Measurements from ENCODE around the gene TCHP. TPM values are rescaled to one million over a fixed set of nuclear protein-coding genes. Genes with fewer than 3 reads are reported as not detected.

TCHP gene
- total RNA-seq, 1 donor from 2014 or later: 9.2 TPM

DNA sequence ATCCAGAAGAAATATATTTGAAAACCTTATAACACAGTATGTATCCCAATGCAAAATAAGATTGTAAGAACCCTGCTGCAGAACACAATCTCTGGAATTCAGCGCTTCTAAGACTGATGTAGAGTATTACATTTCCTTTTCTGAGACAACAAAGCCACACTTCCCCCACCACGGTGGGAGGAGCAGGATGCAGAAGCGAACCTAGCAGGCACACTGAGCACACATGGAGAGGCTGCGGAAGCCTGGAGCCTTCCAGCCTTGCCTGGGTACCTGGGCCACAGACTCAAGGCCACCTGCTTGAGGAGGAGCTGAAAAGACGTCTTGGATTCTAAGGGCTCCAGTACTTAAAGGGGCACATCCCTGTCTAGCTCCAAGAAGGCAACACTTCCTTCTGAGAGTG lies 46.4 kb downstream of the TCHP start:
- FAIRE-seq: no peak
- Histone ChIP-seq H3K27me3 (ENCODE audit: control insufficient read depth, insufficient read depth, low read length) (no peaks in the 10 kb centered on the region), H3K36me3 (ENCODE audit: control insufficient read depth, insufficient read depth, low read length) (peaks cover 4% of the 10 kb centered on the region), H3K4me3 (ENCODE audit: low read depth, low read length) (no peak overlapping the region)
- no peak for TF ChIP-seq CTCF (IDR thresholded peaks at IDR 0.05; ENCODE audit: insufficient read depth, low read length, severe bottlenecking)
- DNase-seq (ENCODE audit: low read depth): peak; percentile 18

DNA sequence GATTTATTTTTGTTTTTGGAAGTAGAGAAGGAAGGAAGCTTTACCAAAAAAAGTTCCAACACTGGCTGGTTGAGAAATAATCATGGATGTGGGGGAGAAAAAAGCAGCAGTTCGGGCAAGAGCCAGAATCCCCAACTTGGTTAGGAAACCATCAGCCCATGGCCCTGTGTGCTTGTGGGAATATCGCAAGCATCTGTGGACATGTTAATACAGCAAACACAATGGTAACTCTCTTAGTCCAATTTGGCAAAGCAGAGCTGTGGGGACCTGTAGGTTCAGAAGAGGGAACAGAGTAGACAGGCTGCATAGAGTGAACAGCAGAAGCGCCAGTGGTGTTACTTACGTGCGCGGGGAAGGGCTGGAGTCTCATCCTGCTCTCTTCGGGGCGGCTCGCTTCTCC lies 46.8 kb downstream of the TCHP start:
- Histone ChIP-seq H3K27me3 (ENCODE audit: control insufficient read depth, insufficient read depth, low read length) (no peaks in the 10 kb centered on the region), H3K4me3 (ENCODE audit: low read depth, low read length) (no peak overlapping the region), H3K36me3 (ENCODE audit: control insufficient read depth, insufficient read depth, low read length) (peaks cover 7% of the 10 kb centered on the region)
- no peak for DNase-seq (ENCODE audit: low read depth)
- FAIRE-seq: no peak
- TF ChIP-seq CTCF (IDR thresholded peaks at IDR 0.05; ENCODE audit: insufficient read depth, low read length, severe bottlenecking): no peak

DNA sequence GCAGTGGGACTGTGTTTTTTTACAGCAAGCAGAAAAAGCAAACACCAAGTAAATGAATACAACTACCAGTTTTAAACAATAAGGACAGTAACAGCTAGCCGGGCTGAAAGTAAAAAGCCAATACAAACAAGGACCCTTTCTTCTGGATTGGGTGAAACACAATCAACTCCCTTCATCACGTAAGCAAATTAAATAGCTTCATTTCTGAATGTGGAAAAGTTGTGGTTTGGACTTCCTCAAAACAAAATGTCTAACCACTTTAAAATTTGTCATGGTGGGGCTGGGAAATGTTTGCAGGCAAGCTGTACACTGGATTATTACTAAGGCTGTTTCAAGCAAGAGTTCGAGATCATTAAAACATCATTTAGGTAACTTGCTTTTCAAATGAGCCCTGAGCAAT lies 47.4 kb downstream of the TCHP start:
- FAIRE-seq: no peak
- Histone ChIP-seq H3K4me3 (ENCODE audit: low read depth, low read length) (no peak overlapping the region), H3K36me3 (ENCODE audit: control insufficient read depth, insufficient read depth, low read length) (peaks cover 7% of the 10 kb centered on the region), H3K27me3 (ENCODE audit: control insufficient read depth, insufficient read depth, low read length) (no peaks in the 10 kb centered on the region)
- no peak for TF ChIP-seq CTCF (IDR thresholded peaks at IDR 0.05; ENCODE audit: insufficient read depth, low read length, severe bottlenecking)
- DNase-seq (ENCODE audit: low read depth): no peak

DNA sequence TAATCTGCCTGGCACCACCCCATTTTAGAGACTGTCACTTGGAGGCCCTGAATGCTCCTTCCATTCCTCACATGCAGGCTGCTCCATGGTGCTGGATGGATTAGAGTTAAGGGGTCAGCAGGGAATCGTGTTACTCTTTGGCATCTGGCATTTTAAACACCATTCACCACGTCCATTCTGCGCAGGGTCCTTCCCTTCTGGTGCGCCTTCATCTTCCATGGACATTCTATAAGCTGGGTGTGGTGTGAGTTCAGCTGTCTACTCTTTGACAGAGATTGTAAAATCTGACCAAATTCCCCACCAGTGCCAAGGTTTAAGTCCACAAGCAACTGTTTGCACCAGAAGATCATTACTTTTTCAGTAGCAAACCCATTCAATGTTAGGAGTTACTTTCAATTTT lies 48.3 kb downstream of the TCHP start:
- Histone ChIP-seq H3K36me3 (ENCODE audit: control insufficient read depth, insufficient read depth, low read length) (peaks cover 12% of the 10 kb centered on the region), H3K4me3 (ENCODE audit: low read depth, low read length) (no peak overlapping the region), H3K27me3 (ENCODE audit: control insufficient read depth, insufficient read depth, low read length) (no peaks in the 10 kb centered on the region)
- TF ChIP-seq CTCF (IDR thresholded peaks at IDR 0.05; ENCODE audit: insufficient read depth, low read length, severe bottlenecking): no peak
- DNase-seq (ENCODE audit: low read depth) (no peak), FAIRE-seq (no peak)

- DNase-seq (ENCODE audit: low read depth): no peak
These were observed 49.0 kb downstream of the TCHP start for GRCh38 chr12:109949089-109949488.

More at GRCh38 chr12:109949089-109949488, 49.0 kb downstream of the TCHP start:
- H3K27me3 ChIP-seq (ENCODE audit: control insufficient read depth, insufficient read depth, low read length): no peaks in the 10 kb centered on the region
- H3K4me3 ChIP-seq (ENCODE audit: low read depth, low read length): no peak overlapping the region
- TF ChIP-seq CTCF (IDR thresholded peaks at IDR 0.05; ENCODE audit: insufficient read depth, low read length, severe bottlenecking): no peak
- no peak for FAIRE-seq
- H3K36me3 ChIP-seq (ENCODE audit: control insufficient read depth, insufficient read depth, low read length): peaks cover 12% of the 10 kb centered on the region
